ENCODE measurements around the gene FAM83G.
"Not testable (repeated sequence)": the region's sequence is repeated elsewhere in the genome, so short reads cannot be mapped to it uniquely, and the experiment has no call there.

GRCh38 chr17:19040350-19040749 lies 35.8 kb upstream of the FAM83G start:
- not testable (repeated sequence) for TF ChIP-seq POLR2A, POLR2AphosphoS5, EP300 (IDR thresholded peaks at IDR 0.05)
- TF ChIP-seq, protein P1, sequence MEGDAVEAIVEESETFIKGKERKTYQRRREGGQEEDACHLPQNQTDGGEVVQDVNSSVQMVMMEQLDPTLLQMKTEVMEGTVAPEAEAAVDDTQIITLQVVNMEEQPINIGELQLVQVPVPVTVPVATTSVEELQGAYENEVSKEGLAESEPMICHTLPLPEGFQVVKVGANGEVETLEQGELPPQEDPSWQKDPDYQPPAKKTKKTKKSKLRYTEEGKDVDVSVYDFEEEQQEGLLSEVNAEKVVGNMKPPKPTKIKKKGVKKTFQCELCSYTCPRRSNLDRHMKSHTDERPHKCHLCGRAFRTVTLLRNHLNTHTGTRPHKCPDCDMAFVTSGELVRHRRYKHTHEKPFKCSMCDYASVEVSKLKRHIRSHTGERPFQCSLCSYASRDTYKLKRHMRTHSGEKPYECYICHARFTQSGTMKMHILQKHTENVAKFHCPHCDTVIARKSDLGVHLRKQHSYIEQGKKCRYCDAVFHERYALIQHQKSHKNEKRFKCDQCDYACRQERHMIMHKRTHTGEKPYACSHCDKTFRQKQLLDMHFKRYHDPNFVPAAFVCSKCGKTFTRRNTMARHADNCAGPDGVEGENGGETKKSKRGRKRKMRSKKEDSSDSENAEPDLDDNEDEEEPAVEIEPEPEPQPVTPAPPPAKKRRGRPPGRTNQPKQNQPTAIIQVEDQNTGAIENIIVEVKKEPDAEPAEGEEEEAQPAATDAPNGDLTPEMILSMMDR (IDR thresholded peaks at IDR 0.05) = not testable (repeated sequence)
